GM23248 (cell line): Measurements from ENCODE around the gene MUC3A. TPM values are rescaled to one million over a fixed set of nuclear protein-coding genes. Genes with fewer than 3 reads are reported as not detected.

Experiments used
- DNase-seq: peaks from one replicate; pipeline ENCODE4 v3.0.0-alpha.2; 2015
- H2AFZ ChIP-seq: fragments of 200-600 bp; sonication (generic); 2 replicates; pipeline ENCODE4 v1.6.1; 2016; ENCODE audit warnings: antibody characterized with exemption
- H3F3A ChIP-seq: fragments of 200-600 bp; sonication (generic); 2 replicates; pipeline ENCODE4 v1.6.1; 2016; ENCODE audit warnings: mild to moderate bottlenecking, antibody characterized with exemption, mixed run types; ENCODE audit not compliant: insufficient read depth
- H3K27ac ChIP-seq: fragments of 200-600 bp; sonication (generic); 2 replicates; pipeline ENCODE4 v1.5.1; 2016; ENCODE audit warnings: mild to moderate bottlenecking
- H3K27me3 ChIP-seq: fragments of 200-600 bp; sonication (generic); replicated peaks from 2 replicates; pipeline ENCODE4 v1.6.1; 2016; ENCODE audit warnings: mild to moderate bottlenecking; ENCODE audit not compliant: insufficient read depth
- H3K36me3 ChIP-seq: fragments of 200-600 bp; sonication (generic); 2 replicates; pipeline ENCODE4 v1.6.1; 2016; ENCODE audit warnings: low read depth, mild to moderate bottlenecking
- H3K4me1 ChIP-seq: fragments of 200-600 bp; sonication (generic); 2 replicates; pipeline ENCODE4 v1.6.1; 2016; ENCODE audit warnings: mild to moderate bottlenecking; ENCODE audit not compliant: insufficient read depth
- H3K4me2 ChIP-seq: fragments of 200-600 bp; sonication (generic); one replicate; pipeline ENCODE4 v1.6.1; 2016; ENCODE audit warnings: mild to moderate bottlenecking; ENCODE audit not compliant: unreplicated experiment
- H3K4me3 ChIP-seq: fragments of 200-600 bp; sonication (generic); 2 replicates; pipeline ENCODE4 v1.5.1; 2016; ENCODE audit warnings: mild to moderate bottlenecking
- H3K79me2 ChIP-seq: fragments of 200-600 bp; sonication (generic); 2 replicates; pipeline ENCODE4 v1.6.1; 2016; ENCODE audit warnings: mild to moderate bottlenecking; ENCODE audit not compliant: insufficient read depth
- H3K9ac ChIP-seq: fragments of 200-600 bp; sonication (generic); 2 replicates; pipeline ENCODE4 v1.6.1; 2016; ENCODE audit warnings: mild to moderate bottlenecking
- H3K9me2 ChIP-seq: fragments of 200-600 bp; sonication (generic); 2 replicates; pipeline ENCODE4 v1.6.1; 2016; ENCODE audit warnings: mixed run types, mild to moderate bottlenecking, moderate library complexity; ENCODE audit not compliant: insufficient read depth
- H3K9me3 ChIP-seq: fragments of 200-600 bp; sonication (generic); one replicate; pipeline ENCODE4 v1.6.1; 2017; ENCODE audit warnings: low read depth
- H4K20me1 ChIP-seq: fragments of 200-600 bp; sonication (generic); 2 replicates; pipeline ENCODE4 v1.6.0; 2016; ENCODE audit not compliant: insufficient read depth
- EZH2 ChIP-seq: fragments of 200-600 bp; sonication (generic); IDR thresholded peaks from 2 replicates; pipeline ENCODE4 v1.6.1; 2018; ENCODE audit warnings: antibody characterized with exemption, mild to moderate bottlenecking; ENCODE audit not compliant: insufficient read depth, poor library complexity, severe bottlenecking
- EZH2phosphoT487 ChIP-seq: fragments of 200-600 bp; sonication (generic); IDR thresholded peaks from 2 replicates; pipeline ENCODE4 v1.6.1; 2018; ENCODE audit warnings: antibody characterized with exemption, moderate library complexity, mild to moderate bottlenecking, low read depth; ENCODE audit not compliant: insufficient read depth
- WGBS, 2 experiments: methylation state at CpG; one replicate each; pipeline ENCODE4 v1.1.6; 2015 to 2017; ENCODE audit warnings: low lambda C conversion rate in 2 of 2, low coverage in 1 of 2; ENCODE audit errors: missing lambda C conversion rate in 2 of 2; 5-methylcytosine and 5-hydroxymethylcytosine counted together
- in situ Hi-C: fragments of 300-500 bp; cut with MboI; formaldehyde crosslinking; loops from 2 replicates; pipeline ENCODE4 v1.15.0; 2020
- polyA plus RNA-seq: library from polyadenylated mRNA; unstranded; fragments of >200 nt; fragmentation: Nextera tagmentation; extraction: Ambion mirVana; gene quantifications from 2 replicates; pipeline ENCODE4 v1.2.1, GENCODE V29; 2016
- total RNA-seq: library from RNA; depleted of rRNA; stranded (reverse); fragments of >200 nt; shearing (Covaris generic); gene quantifications from 2 replicates; pipeline ENCODE4 v1.2.3, GENCODE V29; 2014

Gene MUC3A
- total and polyA plus RNA-seq, 2 experiments from 2014 or later: not detected

GRCh38 chr7:100951888-100952560 is 2.7 kb downstream of the MUC3A start:
- H3F3A ChIP-seq: no peaks in the 10 kb centered on the region
- no peak overlapping the region for H2AFZ ChIP-seq
- no peaks in the 10 kb centered on the region for H3K9me2 ChIP-seq
- TF ChIP-seq EZH2 (no peak), EZH2phosphoT487 (no peak)
- no peaks in the 10 kb centered on the region for H3K9me3 ChIP-seq
- H3K79me2 ChIP-seq: no peaks in the 10 kb centered on the region
- WGBS, 2 experiments: 38 to 47% methylated on average over 15 of the region's 15 CpGs
- no peaks in the 10 kb centered on the region; the same call in none of the 2 replicates for H3K27me3 ChIP-seq
- no peak overlapping the region for H3K27ac ChIP-seq
- H3K9ac ChIP-seq: no peak overlapping the region
- in situ Hi-C loops: no loop called here
- no peaks in the 10 kb centered on the region for H3K4me1 ChIP-seq
- H3K36me3 ChIP-seq: no peaks in the 10 kb centered on the region
- H3K4me2 ChIP-seq: no peak overlapping the region
- H3K4me3 ChIP-seq: no peak overlapping the region
- H4K20me1 ChIP-seq: no peaks in the 10 kb centered on the region
- DNase-seq: no peak

- Histone ChIP-seq H4K20me1 (no peaks in the 10 kb centered on the region), H3K36me3 (no peaks in the 10 kb centered on the region), H3K4me2 (no peak overlapping the region), H3K27ac (no peak overlapping the region), H3F3A (no peaks in the 10 kb centered on the region), H3K9ac (no peak overlapping the region), H3K4me1 (no peaks in the 10 kb centered on the region), H3K79me2 (no peaks in the 10 kb centered on the region), H3K4me3 (no peak overlapping the region), H3K9me2 (no peaks in the 10 kb centered on the region), H3K27me3 (no peaks in the 10 kb centered on the region; the same call in none of the 2 replicates), H3K9me3 (no peaks in the 10 kb centered on the region), H2AFZ (no peak overlapping the region)
- no peak for TF ChIP-seq EZH2phosphoT487
- no peak for TF ChIP-seq EZH2
- in situ Hi-C loops: no loop called here
- 8 to 16% methylated on average over 2 of the region's 2 CpGs for WGBS, 2 experiments
- DNase-seq: no peak
These were observed 3.3 kb downstream of the MUC3A start for GRCh38 chr7:100952641-100953040.

- Histone ChIP-seq H3K9me2 (no peaks in the 10 kb centered on the region), H3K4me3 (no peak overlapping the region), H3K79me2 (no peaks in the 10 kb centered on the region), H3K4me2 (no peak overlapping the region), H4K20me1 (no peaks in the 10 kb centered on the region), H3K27ac (no peak overlapping the region), H3K36me3 (no peaks in the 10 kb centered on the region), H2AFZ (no peak overlapping the region), H3K27me3 (peaks cover 33% of the 10 kb centered on the region), H3F3A (no peaks in the 10 kb centered on the region), H3K9me3 (no peaks in the 10 kb centered on the region), H3K4me1 (no peaks in the 10 kb centered on the region), H3K9ac (no peak overlapping the region)
- WGBS, 2 experiments: 32 to 41% methylated on average over 11 to 12 of the region's 12 CpGs
- TF ChIP-seq EZH2 (no peak), EZH2phosphoT487 (no peak)
- in situ Hi-C loops: no loop called here
- no peak for DNase-seq
These were observed 8.6 kb downstream of the MUC3A start for GRCh38 chr7:100957832-100958421.

- Histone ChIP-seq H3K4me2 (no peak overlapping the region), H3K4me1 (no peaks in the 10 kb centered on the region), H2AFZ (no peak overlapping the region), H3K79me2 (no peaks in the 10 kb centered on the region), H3K27ac (no peak overlapping the region), H3K36me3 (no peaks in the 10 kb centered on the region), H3K9me3 (no peaks in the 10 kb centered on the region), H3K27me3 (peaks cover 53% of the 10 kb centered on the region), H3K9me2 (no peaks in the 10 kb centered on the region), H4K20me1 (no peaks in the 10 kb centered on the region), H3K9ac (no peak overlapping the region), H3K4me3 (no peak overlapping the region), H3F3A (no peaks in the 10 kb centered on the region)
- 25 to 36% methylated on average over 2 of the region's 2 CpGs for WGBS, 2 experiments
- TF ChIP-seq EZH2phosphoT487 (no peak), EZH2 (no peak)
- DNase-seq: no peak
- in situ Hi-C loops: no loop called here
These were observed 10.6 kb downstream of the MUC3A start for GRCh38 chr7:100959894-100960293.
